GM12873 (cell line): Measurements from ENCODE around the gene AGBL4.

ENCODE experiments used
- TF ChIP-seq, protein P1 (sequence below): IDR thresholded peaks from 2 replicates; pipeline ENCODE4 v1.5.1; 2012; ENCODE audit warnings: low read depth, mild to moderate bottlenecking, moderate library complexity, low read length, control low read depth; ENCODE audit not compliant: insufficient read depth; ENCODE audit errors: missing control alignments

AGBL4 gene

DNA sequence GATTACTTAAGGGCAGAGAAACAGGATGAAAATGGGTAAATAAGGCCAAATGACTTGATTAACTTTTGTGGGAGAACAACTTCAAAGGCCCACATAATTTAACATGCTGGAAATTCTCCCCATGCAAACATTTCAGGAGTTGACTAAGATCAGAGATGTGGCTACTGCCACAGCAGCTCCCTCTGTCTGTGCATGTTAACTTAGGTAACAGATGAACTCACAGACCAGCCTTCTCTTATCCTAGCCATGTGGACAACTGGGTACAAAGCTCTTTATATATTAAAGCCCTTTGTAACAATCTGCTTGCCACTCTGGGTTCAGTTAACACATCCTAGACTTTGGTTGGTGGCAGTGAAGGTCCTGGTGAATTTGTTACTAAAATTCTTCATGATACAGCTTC, 1280.3 kb downstream of the AGBL4 start:
- TF ChIP-seq, protein P1, sequence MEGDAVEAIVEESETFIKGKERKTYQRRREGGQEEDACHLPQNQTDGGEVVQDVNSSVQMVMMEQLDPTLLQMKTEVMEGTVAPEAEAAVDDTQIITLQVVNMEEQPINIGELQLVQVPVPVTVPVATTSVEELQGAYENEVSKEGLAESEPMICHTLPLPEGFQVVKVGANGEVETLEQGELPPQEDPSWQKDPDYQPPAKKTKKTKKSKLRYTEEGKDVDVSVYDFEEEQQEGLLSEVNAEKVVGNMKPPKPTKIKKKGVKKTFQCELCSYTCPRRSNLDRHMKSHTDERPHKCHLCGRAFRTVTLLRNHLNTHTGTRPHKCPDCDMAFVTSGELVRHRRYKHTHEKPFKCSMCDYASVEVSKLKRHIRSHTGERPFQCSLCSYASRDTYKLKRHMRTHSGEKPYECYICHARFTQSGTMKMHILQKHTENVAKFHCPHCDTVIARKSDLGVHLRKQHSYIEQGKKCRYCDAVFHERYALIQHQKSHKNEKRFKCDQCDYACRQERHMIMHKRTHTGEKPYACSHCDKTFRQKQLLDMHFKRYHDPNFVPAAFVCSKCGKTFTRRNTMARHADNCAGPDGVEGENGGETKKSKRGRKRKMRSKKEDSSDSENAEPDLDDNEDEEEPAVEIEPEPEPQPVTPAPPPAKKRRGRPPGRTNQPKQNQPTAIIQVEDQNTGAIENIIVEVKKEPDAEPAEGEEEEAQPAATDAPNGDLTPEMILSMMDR, result no peak

DNA sequence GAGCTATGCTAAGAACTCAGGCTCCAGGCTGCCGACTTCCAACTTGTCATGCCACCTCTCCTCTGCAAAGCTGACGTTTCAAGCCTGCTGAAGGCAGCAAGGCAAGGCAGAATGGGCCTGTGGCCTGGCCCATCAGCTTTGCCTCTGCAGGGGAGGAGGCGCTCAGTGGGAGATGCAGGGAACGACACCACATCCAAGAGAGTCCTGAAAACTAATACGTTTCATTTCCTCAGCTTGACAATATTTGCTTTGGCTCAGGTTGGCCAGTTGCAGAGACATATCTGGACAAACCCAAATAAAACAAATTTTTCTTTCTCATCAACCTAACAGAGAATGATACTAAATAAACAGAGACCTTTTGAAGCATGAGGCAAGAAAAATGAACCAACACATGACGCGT, 1282.4 kb downstream of the AGBL4 start:
- TF ChIP-seq, protein P1, result no peak

DNA sequence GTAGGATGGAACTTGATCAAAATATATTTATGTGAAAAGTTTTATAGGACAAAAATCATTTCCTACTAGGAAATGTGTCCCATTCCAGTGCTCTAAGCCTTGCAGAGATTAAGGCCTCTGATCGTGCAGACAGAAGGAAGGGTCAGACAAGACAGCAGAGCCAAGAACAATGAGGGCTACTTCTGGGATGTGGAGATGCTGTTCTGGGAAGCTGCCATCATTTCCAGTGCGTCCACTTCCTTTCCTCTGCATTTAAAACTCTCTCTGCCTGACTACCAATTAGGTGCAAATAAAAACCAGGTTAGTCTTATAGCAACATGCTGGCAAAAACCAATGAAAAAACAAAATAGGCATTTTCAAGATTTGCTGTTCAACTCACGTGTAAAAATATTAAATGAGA, 1283.1 kb downstream of the AGBL4 start:
- TF ChIP-seq, protein P1, result no peak

DNA sequence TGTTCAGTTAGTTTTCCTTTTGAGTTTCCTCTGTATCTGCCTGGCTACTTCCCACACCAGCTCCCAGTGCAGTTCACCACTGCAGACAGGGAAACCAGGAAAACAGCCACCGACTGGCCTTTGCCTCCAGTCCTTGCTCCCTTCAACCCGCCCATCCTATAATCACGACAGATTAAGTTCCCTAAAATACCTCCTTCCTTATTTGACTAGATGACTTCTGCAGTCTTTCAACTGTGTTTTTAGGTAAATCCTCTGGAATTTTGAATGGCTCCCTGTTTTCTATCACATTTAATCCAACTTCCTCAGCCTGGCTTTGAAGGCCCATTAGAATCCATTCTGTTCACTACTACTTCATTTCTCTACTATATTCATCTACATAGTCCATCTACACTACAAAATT, 1284.7 kb downstream of the AGBL4 start:
- TF ChIP-seq, protein P1, result no peak

DNA sequence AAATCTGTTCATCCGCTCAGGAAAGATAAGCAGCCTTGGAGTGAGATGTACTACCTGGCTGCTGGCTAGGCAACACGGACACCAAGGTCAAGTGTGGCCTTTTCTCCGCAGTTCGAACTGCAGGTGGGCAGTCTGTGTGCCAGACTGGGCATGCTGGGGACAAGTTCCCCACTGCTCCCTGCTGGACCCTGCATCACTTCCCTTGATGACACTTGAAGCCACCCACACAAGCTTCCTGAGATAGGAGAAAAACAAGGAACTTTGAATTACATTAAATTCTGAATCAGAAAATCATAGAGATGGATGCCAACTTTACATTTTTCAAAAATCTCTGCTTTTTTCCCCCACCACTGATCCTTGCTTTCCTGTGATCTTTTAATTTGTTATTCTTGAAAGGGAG, 1285.4 kb downstream of the AGBL4 start:
- TF ChIP-seq, protein P1, result no peak

DNA sequence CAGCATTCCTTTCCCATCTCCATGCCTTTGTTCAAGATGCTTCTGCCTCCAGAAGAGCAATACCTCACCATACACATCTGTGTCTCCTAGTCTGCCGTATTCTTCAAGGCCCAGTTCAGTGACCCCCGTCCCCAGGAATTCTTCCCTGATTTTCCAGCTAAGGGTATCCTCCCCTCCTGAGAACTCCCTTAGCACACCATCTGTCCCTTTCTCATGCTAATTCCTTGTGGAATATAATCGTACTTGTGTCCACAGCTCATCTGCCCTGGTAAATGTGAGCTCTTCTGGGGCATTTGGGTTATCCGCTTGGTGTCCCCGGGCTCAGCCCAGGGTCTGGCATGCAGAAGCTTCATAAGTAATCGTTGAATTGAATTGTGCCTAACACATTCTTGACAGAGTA, 1288.0 kb downstream of the AGBL4 start:
- TF ChIP-seq, protein P1, result no peak

DNA sequence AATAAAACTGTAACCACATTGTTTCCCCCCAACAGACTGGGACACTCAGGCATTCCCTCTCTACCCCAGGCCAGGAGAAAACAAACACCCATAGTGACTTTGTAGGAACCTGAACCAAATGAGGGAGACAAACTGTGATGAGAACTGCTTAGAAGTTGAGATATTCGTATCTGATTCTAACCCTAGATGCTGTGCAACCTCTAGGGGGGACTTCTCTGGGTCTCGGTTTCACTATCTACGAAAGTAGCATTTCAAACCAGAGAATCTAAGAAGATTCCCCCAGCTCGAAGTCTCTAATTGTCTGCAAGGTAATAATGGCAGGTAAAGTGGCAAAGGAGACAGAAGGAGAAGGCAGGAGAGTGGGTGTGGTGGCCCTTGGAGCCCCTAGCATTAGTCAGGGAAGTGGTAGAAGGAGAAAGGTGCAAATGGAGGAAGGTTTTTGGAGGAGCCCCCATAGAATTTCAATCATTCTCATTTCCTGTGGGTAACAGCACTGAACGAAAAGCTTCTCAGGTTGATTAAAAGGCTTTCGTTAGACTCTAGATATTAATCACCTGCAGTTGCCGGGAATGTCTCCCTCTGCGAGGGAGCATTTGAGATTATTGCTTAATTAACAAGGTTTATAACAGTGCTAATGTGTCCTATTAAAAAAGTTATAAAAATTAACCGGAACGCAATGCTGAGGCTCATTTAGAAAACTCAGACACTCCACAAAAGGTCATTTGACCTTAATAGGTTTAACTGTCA, 1293.4 kb downstream of the AGBL4 start:
- TF ChIP-seq, protein P1, result peak; percentile 2

DNA sequence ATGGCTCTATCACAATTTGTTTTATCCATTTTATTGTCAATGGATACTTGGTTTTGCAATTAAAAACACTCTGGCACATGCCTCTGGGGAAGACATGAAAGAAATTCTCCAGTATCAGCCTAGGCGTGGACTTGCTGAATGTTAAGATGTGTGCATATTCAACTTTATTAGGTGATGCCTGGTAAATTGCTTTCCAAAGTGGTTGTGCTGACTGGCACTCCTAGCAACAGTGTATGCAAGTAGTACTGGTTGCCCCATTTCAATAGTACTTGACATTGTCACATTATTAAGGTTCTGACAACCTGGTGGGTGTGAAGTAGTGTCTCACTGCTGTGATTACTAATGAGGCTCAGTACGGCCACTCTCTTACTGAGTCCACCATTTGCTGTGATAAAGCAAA, 1295.2 kb downstream of the AGBL4 start:
- TF ChIP-seq, protein P1, result no peak
